T-helper 1 cell treated with Interleukin-12 subunit alpha and Interleukin-12 subunit beta and Interleukin-4 antibody, amounts not matched to agents 30 ng/mL and 1 ng/mL, for 36 hours (primary cell): ENCODE data around the gene DCTN3. TPM values are rescaled to one million over a fixed set of nuclear protein-coding genes. Genes with fewer than 3 reads are reported as not detected.

ENCODE experiments used
- intact Hi-C: fragments of 100-400 bp; cut with micrococcal nuclease; formaldehyde crosslinking; loops from one replicate; pipeline ENCODE4 v1.15.1; 2024
- total RNA-seq: library from RNA; stranded (reverse); gene quantifications from 2 replicates; pipeline ENCODE4 v1.2.3, GENCODE V29; 2022

Gene DCTN3
- total RNA-seq, 1 donor from 2014 or later = 108 TPM

GRCh38 chr9:34647651-34648050 is 27.4 kb upstream of the DCTN3 start:
- intact Hi-C loops = loop anchor here (2.0 to 10.0 kb wide), 2 partner anchors 463 to 1757 kb away; partner anchors contain the start of gene RNF38

- intact Hi-C loops = loop anchor here (2.0 to 10.0 kb wide), 2 partner anchors 464 to 1758 kb away; partner anchors contain the start of gene RNF38
These were observed 26.7 kb upstream of the DCTN3 start for GRCh38 chr9:34647084-34647403.

DNA sequence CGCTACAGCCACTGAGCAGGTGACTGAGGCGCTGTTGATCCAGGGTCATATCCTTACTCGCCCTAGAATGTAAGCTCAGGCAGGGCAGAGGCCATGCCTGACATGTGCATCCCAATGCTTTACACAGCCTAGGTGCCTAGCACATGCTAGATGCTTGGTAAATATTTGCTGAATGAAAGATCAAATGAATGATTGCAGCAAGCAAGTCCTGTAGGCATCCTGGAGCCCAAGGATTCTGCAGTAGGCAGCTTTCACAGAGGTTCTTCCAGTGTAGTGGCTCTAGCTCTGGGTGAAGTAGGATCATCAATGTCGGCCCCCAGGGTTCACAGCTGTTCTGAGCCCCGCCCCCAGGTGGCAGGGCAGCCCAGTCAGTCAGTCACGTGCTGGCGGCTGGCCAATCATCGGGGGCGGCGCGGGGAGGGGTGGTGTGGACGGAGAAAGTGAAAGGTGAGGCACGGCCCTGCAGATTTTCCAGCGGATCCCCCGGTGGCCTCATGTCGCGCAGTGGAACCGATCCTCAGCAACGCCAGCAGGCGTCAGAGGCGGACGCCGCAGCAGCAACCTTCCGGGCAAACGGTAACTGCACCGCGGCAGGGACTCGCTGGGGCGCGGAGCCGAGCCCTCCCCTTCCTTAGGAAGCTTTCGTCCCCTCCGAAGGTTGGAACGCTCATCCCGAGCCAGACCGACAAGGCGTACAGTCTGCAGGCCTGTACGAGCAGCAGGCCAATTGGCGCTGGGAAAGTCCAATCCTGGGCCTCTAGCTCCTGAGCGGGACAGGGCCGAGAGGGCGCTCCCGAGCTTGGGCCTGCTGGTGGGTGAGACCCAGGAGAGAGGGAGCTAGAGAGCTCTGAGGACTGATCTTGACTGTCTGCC is 26.2 kb upstream of the DCTN3 start, which contains the start of gene GALT:
TSS of gene GALT (plus strand) at position 465 of the 873 bp plus-strand sequence. CDS start at position 495, 30 bp downstream.
- intact Hi-C loops = loop anchor here (1.0 to 10.0 kb wide), 8 partner anchors 8 to 1758 kb away; partner anchors contain the start of genes DNAI1, DNAJB5, FAM219A and RNF38

DNA sequence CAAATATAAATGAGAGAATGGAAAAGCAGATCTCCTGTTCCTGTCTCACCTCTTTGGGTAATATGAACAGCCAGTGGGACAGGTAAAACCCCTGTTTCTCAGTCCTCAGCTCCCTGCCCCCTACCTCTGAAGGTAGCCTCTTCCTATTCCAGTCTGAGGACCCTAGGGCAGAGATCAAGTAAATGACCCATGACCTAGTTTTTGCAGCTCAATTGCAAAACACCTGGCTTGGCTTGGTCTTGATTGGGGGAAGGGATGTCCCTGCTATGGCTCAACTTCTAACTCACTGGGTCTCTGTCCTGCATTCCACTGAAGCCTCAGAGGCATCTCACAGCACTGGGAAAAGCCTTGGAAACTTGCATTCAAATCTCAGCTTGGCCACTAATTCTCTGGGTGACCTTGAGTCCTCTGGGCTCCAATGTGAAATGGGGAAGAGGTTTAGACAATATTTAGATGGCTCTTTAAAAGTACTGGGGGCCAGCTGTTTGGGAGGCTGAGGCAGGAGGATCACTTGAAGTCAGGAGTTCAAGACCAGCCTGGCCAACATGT is 24.5 kb upstream of the DCTN3 start:
- intact Hi-C loops = loop anchor here (10.0 kb wide), 1 partner anchor 1760 kb away; the partner anchor contains the start of gene RNF38

GRCh38 chr9:34642679-34643078 is 22.4 kb upstream of the DCTN3 start:
- intact Hi-C loops = loop anchor here (10.0 kb wide), 1 partner anchor 1762 kb away; the partner anchor contains the start of gene RNF38

DNA sequence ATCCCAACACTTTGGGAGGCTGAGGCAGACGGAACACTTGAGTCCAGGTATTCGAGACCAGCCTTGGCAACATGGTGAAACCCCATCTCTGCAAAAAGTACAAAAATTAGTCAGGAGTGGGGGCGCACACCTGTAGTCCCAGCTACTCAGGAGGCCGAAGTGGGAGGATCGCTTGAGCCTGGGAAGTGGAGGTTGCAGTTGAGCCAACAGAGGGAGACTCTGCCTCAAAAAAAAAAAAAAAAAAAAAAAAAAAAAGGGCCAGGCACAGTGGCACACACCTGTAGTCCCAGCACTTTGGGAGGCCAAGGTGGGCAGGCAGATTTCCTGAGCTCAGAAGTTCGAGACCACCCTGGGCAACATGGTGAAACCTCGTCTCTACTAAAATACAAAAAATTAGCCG is 19.0 kb upstream of the DCTN3 start:
- intact Hi-C loops = loop anchor here (5.0 to 10.0 kb wide), 2 partner anchors 515 to 1093 kb away; partner anchors contain the start of genes CREB3, DCAF12 and TLN1

DNA sequence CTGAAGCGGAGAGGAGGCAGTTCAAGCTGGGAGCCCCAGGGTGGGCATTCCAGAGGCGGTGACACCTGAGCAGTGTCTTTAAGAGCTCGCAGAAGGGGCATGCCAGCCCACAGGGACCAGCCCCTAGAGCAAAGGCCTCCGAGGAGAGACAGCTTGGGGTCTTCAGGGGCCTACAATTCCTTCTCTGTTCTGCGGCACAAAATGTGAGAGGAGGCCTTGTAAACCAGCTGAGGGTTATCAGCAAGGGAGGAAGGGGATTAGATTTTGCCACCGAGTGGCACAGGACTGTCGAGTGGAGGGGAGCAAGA is 17.8 kb upstream of the DCTN3 start:
- intact Hi-C loops = loop anchor here (1.0 to 10.0 kb wide), 4 partner anchors 8 to 1094 kb away; partner anchors contain the start of genes CREB3, DCAF12, GALT and TLN1

DNA sequence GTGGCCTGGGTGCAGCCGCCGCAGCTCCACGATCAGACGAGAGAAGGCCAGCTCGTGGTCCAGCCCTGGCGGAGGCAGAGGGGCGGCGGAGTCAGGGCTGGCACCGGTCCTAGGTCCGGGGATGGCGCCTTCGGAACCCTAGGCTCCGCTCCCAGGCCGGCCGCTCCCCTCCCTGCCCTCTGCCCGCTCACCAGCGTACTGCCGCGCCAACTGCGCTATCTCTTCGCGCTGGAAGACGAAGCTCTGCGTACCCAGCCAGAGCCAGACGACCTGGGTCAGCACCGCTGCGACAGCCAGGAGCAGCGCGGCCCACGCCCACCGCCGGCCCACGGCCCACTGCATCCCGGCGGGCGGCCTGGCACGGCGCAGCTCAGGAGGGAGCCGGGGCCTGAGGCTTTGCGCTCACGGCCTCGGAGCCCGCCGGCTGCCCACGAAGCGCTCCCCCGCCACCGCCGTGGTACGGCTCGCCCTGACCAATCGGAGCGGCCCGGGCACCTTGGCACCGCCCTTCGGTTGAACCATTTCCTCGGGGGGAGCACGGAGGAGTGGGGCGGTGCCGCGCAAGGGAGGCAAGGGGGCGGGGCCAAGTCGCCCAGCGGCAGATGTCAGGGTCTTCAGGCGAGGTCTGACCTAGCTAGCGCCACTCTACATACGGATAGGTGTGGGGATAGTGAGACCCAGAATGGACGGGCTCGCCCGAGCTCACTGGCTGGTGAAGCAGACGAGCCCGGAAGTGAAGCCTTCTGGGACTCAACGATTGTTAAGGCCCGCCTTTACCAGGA is 17.3 kb upstream of the DCTN3 start, which contains the start of gene SIGMAR1:
TSS of gene SIGMAR1 (minus strand) at position 432 of the 782 bp plus-strand sequence. CDS start at position 342, 90 bp downstream.
- intact Hi-C loops = loop anchor here (1.0 to 10.0 kb wide), 7 partner anchors 9 to 1095 kb away; partner anchors contain the start of genes CREB3, DCAF12, GALT and KIF24

- intact Hi-C loops = loop anchor here (1.0 to 10.0 kb wide), 5 partner anchors 257 to 1095 kb away; partner anchors contain the start of genes CREB3, DCAF12, KIF24 and MYORG
These were observed 16.6 kb upstream of the DCTN3 start for GRCh38 chr9:34636791-34637355.

DNA sequence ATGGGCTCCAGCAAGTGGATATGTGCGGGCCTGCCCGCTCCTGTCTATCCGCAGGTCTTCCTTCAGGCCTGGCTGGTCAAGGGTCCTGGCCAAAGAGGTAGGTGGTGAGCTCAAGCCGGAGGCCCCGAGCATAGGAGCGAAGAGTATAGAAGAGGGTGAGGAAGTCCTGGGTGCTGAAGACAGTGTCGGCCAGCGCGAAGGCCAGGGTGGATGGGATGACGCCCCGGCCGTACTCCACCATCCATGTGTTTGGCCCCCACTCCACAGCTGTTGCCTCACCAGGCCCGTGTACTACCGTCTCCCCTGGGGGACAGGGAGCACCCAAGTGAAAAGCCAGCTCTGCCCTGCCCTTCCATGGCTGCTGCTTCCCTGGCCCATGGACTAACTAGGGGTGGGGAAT is 15.3 kb upstream of the DCTN3 start:
- intact Hi-C loops = loop anchor here (5.0 to 10.0 kb wide), 2 partner anchors 511 to 1097 kb away; partner anchors contain the start of genes CREB3, DCAF12 and TLN1

DNA sequence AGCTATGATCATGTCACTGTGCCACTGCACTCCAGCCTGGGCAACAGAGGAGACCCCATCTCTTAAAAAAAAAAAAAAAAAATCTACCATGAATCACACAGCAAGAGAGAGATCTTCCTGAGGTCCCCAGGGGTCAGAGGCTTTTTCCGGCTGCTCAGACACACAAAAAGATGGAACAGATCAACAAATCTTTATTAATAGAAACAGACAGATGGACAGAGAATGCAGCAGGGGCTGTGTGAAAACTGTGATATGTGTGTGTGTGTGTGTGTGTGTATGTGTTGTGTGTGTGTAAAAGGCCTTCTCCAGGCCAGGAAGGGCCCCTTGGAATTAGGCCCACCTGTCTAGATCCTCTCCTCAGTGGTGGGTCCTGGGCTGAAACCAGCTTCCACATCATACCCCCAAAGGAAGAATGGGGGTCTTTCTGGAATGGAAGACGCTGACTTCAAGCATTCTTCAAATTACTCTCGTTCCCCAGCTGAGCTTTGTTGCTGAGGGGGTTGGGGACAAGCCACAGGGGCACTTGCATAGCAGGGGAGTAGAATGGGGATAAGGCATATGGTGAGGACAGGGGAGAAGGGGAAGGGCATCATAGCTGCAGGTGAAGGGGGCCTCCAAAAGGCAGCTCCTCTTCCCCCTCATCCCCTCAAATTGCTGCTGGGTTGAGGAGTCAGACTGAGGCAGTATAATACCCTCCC is 14.4 kb upstream of the DCTN3 start:
- intact Hi-C loops = loop anchor here (1.0 to 10.0 kb wide), 11 partner anchors 14 to 1098 kb away; partner anchors contain the start of genes CREB3, DCAF12, DCTN3 and DNAI1

- intact Hi-C loops = loop anchor here (1.0 to 10.0 kb wide), 10 partner anchors 14 to 509 kb away; partner anchors contain the start of genes DCAF12, DCTN3, DNAI1 and FAM219A
These were observed 13.7 kb upstream of the DCTN3 start for GRCh38 chr9:34633851-34634550.

GRCh38 chr9:34633166-34633565 is 12.9 kb upstream of the DCTN3 start:
- intact Hi-C loops = loop anchor here (10.0 kb wide), 1 partner anchor 508 kb away; the partner anchor contains the start of gene DCAF12

DNA sequence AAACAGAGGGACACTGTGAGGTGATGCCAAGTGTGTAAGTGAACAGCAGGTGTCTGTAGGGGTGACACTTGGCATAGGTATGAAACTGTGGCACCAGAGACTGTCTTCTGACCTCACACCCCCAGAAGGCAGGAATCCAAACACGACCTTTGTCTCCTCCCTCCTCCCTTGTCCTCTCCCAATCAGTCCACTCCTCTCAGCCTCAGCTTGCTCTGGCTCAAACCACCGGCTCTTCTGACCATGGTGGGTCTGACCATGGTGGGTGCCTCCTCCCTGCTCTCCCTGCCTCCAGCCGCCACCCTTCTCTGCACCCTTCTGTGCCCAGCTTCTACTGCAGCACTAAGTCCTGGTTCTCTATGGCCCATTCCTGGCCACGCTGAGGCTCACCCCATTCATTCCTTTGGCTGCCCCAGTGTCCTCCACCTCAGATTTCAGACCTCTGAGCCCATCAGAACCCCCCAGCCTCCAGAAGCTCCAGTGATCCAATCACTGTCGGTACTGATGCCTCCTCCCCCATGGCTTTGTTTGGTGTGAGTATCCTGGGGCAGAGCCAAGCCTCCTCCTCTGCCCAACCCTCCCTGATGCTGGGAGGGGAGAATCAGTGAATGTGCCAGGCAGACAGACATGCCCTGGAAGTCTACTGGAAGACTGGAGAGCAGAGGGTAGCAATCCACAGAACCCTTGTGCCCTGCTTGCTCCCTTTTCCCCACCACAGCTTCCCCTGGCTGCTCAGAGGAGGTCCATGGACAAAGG is 10.3 kb upstream of the DCTN3 start:
- intact Hi-C loops = loop anchor here (10.0 kb wide), 1 partner anchor 506 kb away; the partner anchor contains the start of gene DCAF12

GRCh38 chr9:34629491-34629808 is 9.2 kb upstream of the DCTN3 start:
- intact Hi-C loops = loop anchor here (1.0 to 10.0 kb wide), 3 partner anchors 17 to 1025 kb away; partner anchors contain the start of genes CCDC107, RMRP, RPP25L and SIT1

DNA sequence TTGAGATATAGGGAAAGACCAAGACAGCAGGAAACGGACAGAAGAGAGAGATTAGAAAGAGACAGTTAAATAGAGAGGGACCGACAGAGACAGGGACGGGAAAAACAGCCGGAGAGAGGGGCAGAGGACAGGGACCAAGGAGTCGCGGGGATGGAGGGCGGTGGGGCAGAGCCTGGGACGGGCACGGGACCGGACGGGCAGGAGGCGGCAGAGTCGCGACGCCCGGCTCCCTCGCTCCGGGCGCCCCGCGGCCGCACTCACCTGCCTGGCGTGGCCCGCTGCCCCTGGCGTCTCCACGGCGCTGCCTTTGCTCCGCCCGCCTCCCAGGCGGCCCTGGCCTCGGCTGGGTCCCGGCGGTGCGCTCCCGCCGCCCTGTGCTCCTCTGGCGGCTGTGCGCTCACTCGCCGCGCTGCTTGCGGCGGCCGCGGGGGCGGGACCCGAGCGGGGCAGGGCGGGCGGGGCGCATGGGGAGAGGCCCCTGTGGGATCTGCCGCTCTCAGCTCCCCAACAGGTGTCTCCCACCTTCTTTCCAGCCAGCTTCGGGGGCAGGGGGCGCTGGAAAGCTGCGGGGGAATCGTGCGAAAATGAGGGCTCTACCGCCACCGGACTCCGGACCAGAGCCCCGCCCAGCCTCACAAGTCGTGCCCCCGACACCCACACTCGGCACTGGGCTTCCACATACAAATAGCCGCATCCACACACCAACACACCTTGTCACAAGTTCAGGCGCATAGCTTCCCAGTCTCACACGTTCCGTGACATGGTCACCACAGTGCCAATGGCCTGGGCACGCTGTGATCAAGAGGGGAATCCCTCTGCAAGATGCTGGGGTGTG is 8.6 kb upstream of the DCTN3 start, which contains the start of gene ARID3C:
TSS of gene ARID3C (minus strand) at position 411 of the 835 bp plus-strand sequence. CDS start 1,052 bp downstream, outside the sequence.
- intact Hi-C loops = loop anchor here (1.0 to 10.0 kb wide), 4 partner anchors 9 to 1026 kb away; partner anchors contain the start of genes CCDC107, DCTN3, RMRP and RPP25L
